Measurements from ENCODE around the gene NDUFS2. TPM values are rescaled to one million over a fixed set of nuclear protein-coding genes. Genes with fewer than 3 reads are reported as not detected.
A peak's percentile ranks its signal among the peaks of the same experiment; 100 is the strongest.

Gene NDUFS2
- total and polyA plus RNA-seq, 8 donors, result 26.7 to 56.8 (median 31.1) TPM

- peak overlapping the region in 1 of 4 donors; percentile 11 for H3K27ac ChIP-seq
- peaks cover 0 to 4% (median 3%) of the 10 kb centered on the region in 3 donors for H3K4me1 ChIP-seq
- ATAC-seq (no peak), FAIRE-seq (no peak), DNase-seq (no peak)
- peak overlapping the region in 1 of 4 donors; percentile 32 for H3K4me3 ChIP-seq
- WGBS, 2 donors, result 69 to 72% methylated on average over 27 of the region's 27 CpGs
- no peaks in the 10 kb centered on the region for H3K36me3 ChIP-seq
- TF ChIP-seq CTCF (IDR thresholded peaks at IDR 0.05), result no peak
- no peaks in the 10 kb centered on the region for H3K27me3 ChIP-seq
- H3K9me3 ChIP-seq, result no peaks in the 10 kb centered on the region
- intact Hi-C loops (cut with DNase I), result loop anchor here in 1 of 3 donors (10.0 kb wide), 1 partner anchor 178 kb away; no protein-coding TSS in a partner anchor
Measured at GRCh38 chr1:161196521-161197451, 5.4 kb upstream of the NDUFS2 start.

- DNase-seq (no peak), ATAC-seq (no peak), FAIRE-seq (no peak)
- WGBS, 2 donors, result 52 to 56% methylated on average over 11 of the region's 11 CpGs
- intact Hi-C loops (cut with DNase I), result loop anchor here in 1 of 3 donors (10.0 kb wide), 1 partner anchor 177 kb away; no protein-coding TSS in a partner anchor
- Histone ChIP-seq H3K27ac (peak overlapping the region in 1 of 4 donors; percentile 36), H3K4me1 (peaks cover 0 to 4% (median 3%) of the 10 kb centered on the region in 3 donors), H3K4me3 (peak overlapping the region in 2 of 4 donors; percentile 9 to 32), H3K9me3 (no peaks in the 10 kb centered on the region), H3K27me3 (no peaks in the 10 kb centered on the region), H3K36me3 (no peaks in the 10 kb centered on the region)
- no peak for TF ChIP-seq CTCF (IDR thresholded peaks at IDR 0.05)
Measured at GRCh38 chr1:161197560-161198193, 4.5 kb upstream of the NDUFS2 start.

GRCh38 chr1:161198194-161198896 is 3.8 kb upstream of the NDUFS2 start:
- FAIRE-seq, result no peak
- Histone ChIP-seq H3K27me3 (no peaks in the 10 kb centered on the region), H3K36me3 (no peaks in the 10 kb centered on the region), H3K4me1 (peaks cover 6 to 9% (median 8%) of the 10 kb centered on the region in 3 donors), H3K4me3 (peak overlapping the region in 2 of 4 donors; percentile 9 to 32), H3K9me3 (no peaks in the 10 kb centered on the region), H3K27ac (peak overlapping the region in 1 of 4 donors; percentile 36)
- DNase-seq, result peak in 1 of 6 donors; percentile 65
- no peak for TF ChIP-seq CTCF (IDR thresholded peaks at IDR 0.05)
- intact Hi-C loops (cut with DNase I), result loop anchor here in 1 of 3 donors (10.0 kb wide), 1 partner anchor 176 kb away; no protein-coding TSS in a partner anchor
- no peak for ATAC-seq
- 28 to 29% methylated on average over 20 of the region's 20 CpGs for WGBS, 2 donors

- Histone ChIP-seq H3K27me3 (no peaks in the 10 kb centered on the region), H3K27ac (peak within 1 kb of the TSS in 2 of 4 donors; percentile 36 to 41), H3K9me3 (no peaks in the 10 kb centered on the region), H3K36me3 (no peaks in the 10 kb centered on the region), H3K4me3 (peak within 1 kb of the TSS in 2 of 4 donors; percentile 9 to 32), H3K4me1 (peaks cover 8 to 11% (median 9%) of the 10 kb centered on the region in 3 donors)
- DNase-seq, result peak in 1 of 6 donors; percentile 32
- no peak for ATAC-seq
- no peak for FAIRE-seq
- TF ChIP-seq CTCF (IDR thresholded peaks at IDR 0.05), result no peak
- WGBS, 2 donors, result 73 to 76% methylated on average over 11 of the region's 11 CpGs
- intact Hi-C loops (cut with DNase I), result loop anchor here in 1 of 3 donors (10.0 kb wide), 1 partner anchor 176 kb away; no protein-coding TSS in a partner anchor
Measured at GRCh38 chr1:161198897-161199431, 3.2 kb upstream of the NDUFS2 start, which contains the start of gene ADAMTS4. ADAMTS4 (minus strand) TSS chr1:161199054; CDS start chr1:161198627, 427 bp downstream.

All from pancreas (tissue), 10 donors.